GM18498 (cell line): ENCODE measurements around the gene SLC38A1.
A peak's percentile ranks its signal among the peaks of the same experiment; 100 is the strongest.

Source experiments
- ATAC-seq: cut with Tn5 transposase; IDR thresholded peaks from one replicate; pipeline ENCODE4 v1.9.1; 2021; ENCODE audit warnings: mild to moderate bottlenecking, moderate library complexity; ENCODE audit not compliant: unreplicated experiment

The SLC38A1 gene

DNA sequence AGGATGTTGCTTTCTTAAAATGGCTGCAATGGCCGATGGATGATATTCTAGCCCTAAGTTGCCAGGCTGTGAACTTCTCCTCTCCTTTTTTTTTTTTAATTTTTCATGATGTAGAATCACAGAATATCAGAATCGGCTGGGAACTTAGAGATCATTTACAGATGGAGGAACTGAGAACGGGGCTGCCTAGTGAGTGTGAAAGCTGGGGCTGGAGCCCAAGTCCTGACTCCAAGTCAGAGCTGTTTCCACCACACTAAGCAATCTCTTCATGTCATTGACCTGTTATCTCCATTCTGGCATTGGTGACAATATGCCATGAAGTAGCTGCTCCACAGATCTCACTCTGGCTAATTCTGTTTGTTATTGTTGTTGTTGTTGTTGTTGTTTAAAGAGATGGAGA lies 121.7 kb downstream of the SLC38A1 start:
- ATAC-seq, result peak; percentile 61

DNA sequence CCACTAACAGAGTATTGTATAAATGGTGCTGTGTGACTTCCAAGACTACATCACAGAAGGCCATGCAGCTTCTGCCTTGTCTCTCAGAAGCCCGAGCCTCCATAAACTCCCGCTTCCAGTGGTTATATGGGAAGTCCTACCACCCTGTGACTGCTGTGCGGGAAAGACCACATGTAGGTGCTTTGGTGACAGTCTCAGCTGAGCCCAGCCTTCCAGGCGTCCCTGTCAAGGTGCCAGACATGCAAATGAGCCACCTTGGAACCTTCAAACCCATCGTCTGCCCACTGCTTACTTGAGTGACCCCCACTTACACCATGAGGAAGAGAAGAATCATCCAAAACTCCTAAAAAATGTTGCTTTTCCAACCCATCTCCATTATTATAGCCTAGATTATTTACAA lies 123.0 kb downstream of the SLC38A1 start:
- ATAC-seq, result no peak

DNA sequence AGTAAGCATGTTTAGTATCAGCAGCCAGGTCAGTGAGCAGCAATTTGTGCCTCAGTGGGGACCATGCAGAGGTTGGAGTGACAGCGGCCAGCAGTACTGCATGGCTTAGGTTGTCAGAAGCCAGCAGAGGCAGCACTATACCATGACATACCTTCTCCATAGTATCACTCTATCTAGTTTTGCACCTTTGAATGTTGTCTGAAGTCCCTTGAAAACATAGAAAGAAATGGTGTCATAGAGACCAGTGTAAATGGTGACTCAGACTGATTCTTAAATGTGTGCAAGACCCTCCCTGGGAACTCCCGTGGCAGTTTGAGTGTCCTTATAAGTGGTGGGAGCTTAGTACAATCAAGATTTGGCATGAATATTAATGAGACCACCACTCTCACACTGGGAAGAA lies 124.4 kb downstream of the SLC38A1 start:
- ATAC-seq, result no peak

GRCh38 chr12:46136249-46136648 lies 132.6 kb downstream of the SLC38A1 start:
- no peak for ATAC-seq

DNA sequence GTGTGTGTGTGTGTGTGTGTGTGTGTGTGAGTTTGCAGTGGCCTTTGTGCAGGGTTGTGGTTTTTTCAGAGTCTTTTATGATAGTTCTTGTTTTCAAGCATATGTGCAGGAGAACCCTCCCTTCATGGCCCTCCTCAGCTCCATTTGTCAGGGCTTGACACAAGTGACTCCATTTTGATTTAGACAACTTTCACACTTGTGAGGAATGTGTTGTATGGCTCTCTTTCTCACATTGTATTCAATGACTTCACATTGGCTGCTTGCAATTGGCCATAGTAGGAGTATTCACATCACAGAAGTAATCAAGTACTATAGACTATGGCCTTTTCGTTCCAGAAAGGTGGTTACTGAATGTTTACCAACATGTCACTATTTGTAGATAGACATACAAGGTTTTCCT lies 133.1 kb downstream of the SLC38A1 start:
- no peak for ATAC-seq

DNA sequence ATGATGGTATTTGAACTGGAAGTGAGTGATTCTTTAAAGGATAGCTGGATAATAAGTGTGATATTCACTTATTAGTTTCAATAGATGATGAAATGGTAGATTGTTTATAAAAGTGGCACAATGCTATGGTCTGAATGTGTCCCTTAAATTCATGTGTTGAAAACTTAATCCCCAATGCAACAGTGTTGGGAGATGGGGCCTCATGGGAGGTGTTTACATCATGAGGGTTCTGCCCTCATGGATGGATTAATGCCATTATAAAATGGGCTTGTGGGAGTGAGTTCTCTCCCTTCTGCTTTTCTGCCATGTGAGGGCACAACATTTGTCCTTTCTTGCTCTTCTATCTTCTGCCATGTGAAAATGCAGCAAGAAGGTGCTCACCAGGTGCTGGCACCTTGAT lies 134.0 kb downstream of the SLC38A1 start:
- no peak for ATAC-seq

DNA sequence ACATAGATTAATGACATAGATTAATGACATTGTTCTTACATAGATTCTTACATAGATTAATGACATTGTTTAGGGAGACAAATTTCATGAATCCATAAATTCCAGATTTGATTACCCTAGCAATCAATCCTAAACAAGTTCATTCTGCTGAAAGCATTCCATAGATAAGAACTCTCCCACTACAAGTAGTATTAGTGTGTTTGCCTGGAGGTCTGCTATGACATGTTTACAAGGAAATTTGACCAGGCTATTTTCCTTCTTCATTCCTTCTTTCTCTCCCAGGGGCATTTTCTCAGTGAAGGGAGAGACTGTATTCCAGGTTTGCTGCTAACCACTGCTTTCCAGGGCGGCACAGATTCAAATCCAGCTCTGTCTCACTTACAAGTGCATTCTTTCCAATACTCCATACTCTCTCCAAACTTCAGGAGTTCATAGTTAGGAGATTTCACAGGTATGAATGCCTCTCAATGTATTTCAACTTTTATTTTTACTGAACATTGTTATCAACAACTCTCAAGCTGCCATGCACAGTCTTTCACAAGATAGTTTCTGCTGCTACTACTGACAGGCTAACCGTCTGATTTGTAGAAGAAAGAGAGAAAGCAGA lies 134.5 kb downstream of the SLC38A1 start:
- no peak for ATAC-seq

- ATAC-seq, result no peak
Measured at GRCh38 chr12:46133751-46134150, 135.1 kb downstream of the SLC38A1 start.
